ENCODE results near the gene SSR4. TPM values are rescaled to one million over a fixed set of nuclear protein-coding genes. Genes with fewer than 3 reads are reported as not detected.

The SSR4 gene
- total RNA-seq, 1 experiment from 2014 or later = 225 TPM

DNA sequence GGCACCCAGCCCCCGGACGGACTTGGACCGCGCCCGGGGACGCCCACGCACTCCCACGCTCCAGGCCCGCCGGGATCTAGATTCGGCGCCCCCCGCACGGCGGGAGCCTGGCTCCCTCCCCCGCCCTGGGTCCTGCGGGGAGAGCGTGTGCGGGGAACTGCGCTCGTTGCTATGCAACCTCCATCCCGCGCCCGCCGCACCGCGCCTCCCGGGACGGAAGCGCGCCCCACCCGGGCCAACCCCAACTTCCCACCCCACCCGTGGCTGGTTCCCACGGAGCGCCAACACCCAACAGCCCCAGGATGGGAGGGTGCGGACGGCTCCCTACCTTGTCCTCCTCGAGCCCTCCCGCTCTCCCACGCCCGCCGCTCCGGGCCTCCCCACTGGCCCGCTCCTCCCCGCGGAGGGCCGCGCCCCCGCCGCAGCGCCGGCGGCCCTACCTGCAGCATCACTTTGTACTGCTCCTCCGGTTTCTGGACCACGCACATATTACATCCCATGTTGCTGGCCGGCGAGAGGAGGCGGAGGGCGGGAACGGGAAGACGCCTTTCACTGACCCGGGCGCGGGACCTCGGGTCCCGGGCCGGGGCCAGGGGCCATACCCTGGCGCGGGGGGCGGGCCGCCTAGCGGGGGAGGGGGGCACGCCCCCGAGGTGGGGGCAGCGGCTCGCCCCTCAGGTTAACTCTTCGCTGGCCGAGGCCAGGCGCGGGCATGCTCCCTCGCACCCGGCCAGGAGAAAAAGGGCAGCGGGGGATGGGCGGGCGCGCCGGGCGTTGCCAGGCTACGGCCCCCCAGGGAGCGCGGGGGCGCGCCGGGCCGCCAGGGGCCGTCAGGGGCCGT is 35.6 kb downstream of the SSR4 start, which contains the start of gene PDZD4:
Gene PDZD4, minus strand, starts transcription at position 746 of the 841 bp plus-strand sequence. Its CDS starts 246 bp downstream, at position 500.
- no peaks in the 10 kb centered on the region for H3K9me3 ChIP-seq (replicated peaks)
- no peaks in the 10 kb centered on the region for H3K36me3 ChIP-seq
- no peak within 1 kb of the TSS for H3K27ac ChIP-seq
- H3K27me3 ChIP-seq (replicated peaks) = peaks cover 21% of the 10 kb centered on the region
- H3K4me3 ChIP-seq = no peak within 1 kb of the TSS
- H3K4me1 ChIP-seq (replicated peaks) = no peaks in the 10 kb centered on the region
- no peak for DNase-seq (ENCODE audit: low read depth in 1 of 2, low spot score in 2 of 2)

DNA sequence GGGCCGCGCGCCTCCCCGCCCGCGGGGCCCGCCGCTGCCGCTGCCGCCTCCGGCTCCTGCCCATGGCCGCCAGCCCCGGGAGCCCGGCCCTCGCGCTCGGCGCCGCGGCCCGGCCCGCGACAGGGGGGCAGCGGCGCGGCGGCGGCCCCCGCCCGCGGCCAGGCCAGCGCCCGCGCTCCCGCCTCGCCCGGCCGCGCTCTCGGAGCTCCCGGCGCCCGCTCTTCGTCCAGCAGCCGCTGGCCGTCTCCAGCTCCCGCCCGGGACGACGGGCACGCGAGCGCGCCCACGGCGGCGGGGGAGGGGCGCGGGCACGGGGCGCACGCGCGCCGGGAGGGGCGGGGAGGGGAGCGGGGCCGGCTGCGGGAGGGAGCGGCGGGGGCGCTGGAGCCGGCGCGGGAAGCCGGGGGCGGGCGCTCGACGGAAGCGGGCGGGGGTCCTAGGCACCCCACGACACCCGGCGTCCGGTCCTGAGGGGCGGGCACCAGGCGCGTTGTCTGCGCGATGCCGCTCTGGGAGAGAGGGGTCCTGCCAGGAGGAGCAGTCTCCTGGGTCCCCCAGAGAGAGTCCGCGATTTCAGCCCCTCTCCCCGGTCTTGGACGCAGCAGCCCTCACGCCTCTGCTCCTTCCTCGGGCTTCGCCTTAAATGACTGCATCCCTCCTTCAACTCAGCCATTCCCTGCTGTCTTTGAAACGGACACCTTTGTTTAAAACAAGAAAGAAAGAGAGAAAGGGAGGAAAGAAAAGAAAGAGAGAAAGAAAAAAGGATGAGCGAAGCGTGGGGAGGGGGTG is 36.4 kb downstream of the SSR4 start:
- H3K27ac ChIP-seq = no peak overlapping the region
- DNase-seq (ENCODE audit: low read depth in 1 of 2, low spot score in 2 of 2) = no peak
- H3K9me3 ChIP-seq (replicated peaks) = no peaks in the 10 kb centered on the region
- H3K4me1 ChIP-seq (replicated peaks) = no peaks in the 10 kb centered on the region
- peaks cover 21% of the 10 kb centered on the region for H3K27me3 ChIP-seq (replicated peaks)
- no peaks in the 10 kb centered on the region for H3K36me3 ChIP-seq
- no peak overlapping the region for H3K4me3 ChIP-seq

GRCh38 chrX:153831429-153832150 is 37.1 kb downstream of the SSR4 start:
- Histone ChIP-seq H3K27me3 (replicated peaks) (peaks cover 21% of the 10 kb centered on the region), H3K9me3 (replicated peaks) (no peaks in the 10 kb centered on the region), H3K36me3 (no peaks in the 10 kb centered on the region)

DNA sequence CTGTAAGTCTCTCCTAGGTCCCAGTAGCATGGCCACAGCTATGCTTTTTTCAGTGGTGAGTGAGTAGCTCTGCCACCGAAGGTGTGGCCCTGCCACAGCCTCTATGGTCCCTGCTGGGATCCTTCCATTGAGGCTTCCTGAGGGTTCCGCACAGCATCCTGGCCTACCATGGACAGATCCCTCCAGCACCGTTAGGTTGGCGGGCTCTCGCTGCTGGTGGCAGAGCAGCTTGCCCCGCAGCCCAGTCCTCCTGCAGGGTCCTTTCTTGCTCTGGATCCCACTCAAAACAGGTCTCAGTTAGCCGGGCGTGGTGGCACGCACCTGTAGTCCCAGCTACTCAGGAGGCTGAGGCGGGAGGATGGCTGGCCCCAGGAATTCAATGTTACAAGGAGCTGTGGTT is 38.3 kb downstream of the SSR4 start:
- DNase-seq (ENCODE audit: low read depth in 1 of 2, low spot score in 2 of 2) = no peak
- peaks cover 16% of the 10 kb centered on the region for H3K27me3 ChIP-seq (replicated peaks)
- H3K27ac ChIP-seq = no peak overlapping the region
- no peaks in the 10 kb centered on the region for H3K9me3 ChIP-seq (replicated peaks)
- H3K4me1 ChIP-seq (replicated peaks) = no peaks in the 10 kb centered on the region
- H3K4me3 ChIP-seq = no peak overlapping the region
- no peaks in the 10 kb centered on the region for H3K36me3 ChIP-seq

More at GRCh38 chrX:153831429-153832150, 37.1 kb downstream of the SSR4 start:
- Histone ChIP-seq H3K4me1 (replicated peaks) (no peaks in the 10 kb centered on the region), H3K27ac (no peak overlapping the region), H3K4me3 (no peak overlapping the region)
- no peak for DNase-seq (ENCODE audit: low read depth in 1 of 2, low spot score in 2 of 2)

DNA sequence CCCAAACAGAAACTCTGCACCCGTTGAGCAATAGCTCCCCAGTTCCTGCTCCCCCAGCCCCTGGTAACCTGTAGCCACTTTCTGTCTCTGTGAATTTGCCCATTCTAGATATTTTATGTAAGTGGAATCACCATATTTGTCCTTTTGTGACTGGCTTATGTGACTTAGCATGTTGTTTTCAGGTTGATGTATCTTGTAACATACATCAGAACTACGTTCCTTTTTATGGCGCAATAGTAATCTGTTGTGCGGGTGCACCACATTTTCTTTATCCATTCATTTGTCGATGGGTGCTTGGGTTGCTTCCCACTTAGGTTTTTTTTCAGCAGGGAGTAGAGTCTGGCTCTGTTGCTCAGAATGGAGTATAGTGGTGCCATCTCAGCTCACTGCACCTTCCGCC is 42.5 kb downstream of the SSR4 start:
- Histone ChIP-seq H3K9me3 (replicated peaks) (no peaks in the 10 kb centered on the region), H3K4me3 (no peak overlapping the region), H3K4me1 (replicated peaks) (no peaks in the 10 kb centered on the region), H3K27me3 (replicated peaks) (no peaks in the 10 kb centered on the region), H3K36me3 (no peaks in the 10 kb centered on the region), H3K27ac (no peak overlapping the region)
- no peak for DNase-seq (ENCODE audit: low read depth in 1 of 2, low spot score in 2 of 2)

DNA sequence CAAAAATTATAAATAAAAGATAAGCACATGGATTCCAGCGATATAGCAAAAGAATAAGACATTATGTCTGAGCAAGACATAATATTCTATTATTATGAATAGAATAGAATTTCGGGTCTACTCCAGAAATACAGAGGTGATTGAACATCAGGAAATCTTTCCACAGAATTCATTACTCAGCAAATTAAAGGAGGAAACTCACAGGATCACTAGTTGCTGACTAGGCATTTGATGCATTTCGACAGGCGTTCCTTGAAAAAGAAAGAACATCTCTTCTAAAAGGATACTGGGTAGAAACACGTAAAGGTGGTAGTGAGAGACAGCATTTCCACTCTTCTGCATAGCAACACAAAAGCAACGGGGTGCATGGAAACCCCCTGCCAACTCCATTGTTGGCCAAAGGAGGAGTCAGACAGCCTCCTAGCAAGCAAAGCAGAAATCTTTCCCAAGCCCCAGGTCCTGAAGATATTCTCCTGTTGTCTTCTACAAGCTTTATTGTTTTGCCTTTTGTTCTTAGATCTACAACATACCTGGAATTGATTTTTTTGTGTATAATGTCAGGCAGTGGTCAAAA is 50.1 kb downstream of the SSR4 start:
- no peak overlapping the region for H3K27ac ChIP-seq
- DNase-seq (ENCODE audit: low read depth in 1 of 2, low spot score in 2 of 2) = no peak
- no peak overlapping the region for H3K4me3 ChIP-seq
- no peaks in the 10 kb centered on the region for H3K9me3 ChIP-seq (replicated peaks)
- H3K36me3 ChIP-seq = no peaks in the 10 kb centered on the region
- H3K27me3 ChIP-seq (replicated peaks) = no peaks in the 10 kb centered on the region
- no peaks in the 10 kb centered on the region for H3K4me1 ChIP-seq (replicated peaks)

DNA sequence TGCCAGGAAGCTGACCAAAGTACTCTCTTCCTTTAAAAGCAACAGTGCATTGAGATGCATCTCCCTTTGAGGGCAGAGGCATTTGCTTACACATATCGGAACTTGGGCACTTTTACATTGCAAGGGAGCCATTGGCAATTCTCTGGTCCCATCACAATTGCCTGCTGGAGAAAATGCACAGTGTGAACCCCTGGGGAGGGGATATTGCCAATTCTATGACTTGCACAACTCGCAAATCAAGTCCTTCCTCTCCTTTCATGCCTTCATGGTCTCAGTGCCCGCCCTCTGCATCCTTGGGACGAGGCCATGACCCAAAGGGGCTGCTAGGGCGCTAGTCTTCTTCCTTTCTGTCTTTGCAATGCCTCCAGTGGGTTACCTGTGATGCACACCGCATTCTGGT is 50.7 kb downstream of the SSR4 start:
- Histone ChIP-seq H3K9me3 (replicated peaks) (no peaks in the 10 kb centered on the region), H3K4me1 (replicated peaks) (no peaks in the 10 kb centered on the region), H3K4me3 (no peak overlapping the region), H3K36me3 (no peaks in the 10 kb centered on the region), H3K27me3 (replicated peaks) (no peaks in the 10 kb centered on the region), H3K27ac (no peak overlapping the region)
- no peak for DNase-seq (ENCODE audit: low read depth in 1 of 2, low spot score in 2 of 2)

- Histone ChIP-seq H3K27ac (no peak overlapping the region), H3K4me1 (replicated peaks) (no peaks in the 10 kb centered on the region), H3K27me3 (replicated peaks) (no peaks in the 10 kb centered on the region), H3K36me3 (no peaks in the 10 kb centered on the region), H3K4me3 (no peak overlapping the region), H3K9me3 (replicated peaks) (no peaks in the 10 kb centered on the region)
- no peak for DNase-seq (ENCODE audit: low read depth in 1 of 2, low spot score in 2 of 2)
These were observed 51.4 kb downstream of the SSR4 start for GRCh38 chrX:153845842-153846241.

Other genes starting within 250 kb of the SSR4 start
- gene CCNQ, start 195.5 kb upstream of the SSR4 start, total RNA-seq (2014; rRNA removed; shearing (Covaris generic)) = 39.9 and 49.3 TPM in 2 replicates
- 0.08 TPM in 1 of 2 replicates, not detected in the other for gene DUSP9, start 147.5 kb upstream of the SSR4 start, total RNA-seq (2014; rRNA removed; shearing (Covaris generic))
- gene PNCK, start 120.9 kb upstream of the SSR4 start, total RNA-seq (2014; rRNA removed; shearing (Covaris generic)) = not detected in 2 replicates
- 0.66 and 2.7 TPM in 2 replicates for gene SLC6A8, start 106.7 kb upstream of the SSR4 start, total RNA-seq (2014; rRNA removed; shearing (Covaris generic))
- 188 and 249 TPM in 2 replicates for gene BCAP31, start 70.3 kb upstream of the SSR4 start, total RNA-seq (2014; rRNA removed; shearing (Covaris generic))
- gene ABCD1, start 69.8 kb upstream of the SSR4 start, total RNA-seq (2014; rRNA removed; shearing (Covaris generic)) = 9.9 and 10.3 TPM in 2 replicates
- 0.03 and 1.3 TPM in 2 replicates for gene PLXNB3, start 30.4 kb upstream of the SSR4 start, total RNA-seq (2014; rRNA removed; shearing (Covaris generic))
- not detected in 2 replicates for gene SRPK3, start 13.6 kb upstream of the SSR4 start, total RNA-seq (2014; rRNA removed; shearing (Covaris generic))
- gene IDH3G, start 293 bp upstream of the SSR4 start, total RNA-seq (2014; rRNA removed; shearing (Covaris generic)) = 51.0 and 80.1 TPM in 2 replicates
- 0.09 and 0.79 TPM in 2 replicates for gene PDZD4, start 35.9 kb downstream of the SSR4 start, total RNA-seq (2014; rRNA removed; shearing (Covaris generic))
- gene L1CAM, start 91.5 kb downstream of the SSR4 start, total RNA-seq (2014; rRNA removed; shearing (Covaris generic)) = 0.05 TPM in 1 of 2 replicates, not detected in the other
- not detected in 2 replicates for gene AVPR2, start 110.0 kb downstream of the SSR4 start, total RNA-seq (2014; rRNA removed; shearing (Covaris generic))
- gene ARHGAP4, start 131.6 kb downstream of the SSR4 start, total RNA-seq (2014; rRNA removed; shearing (Covaris generic)) = 0.63 TPM in 1 of 2 replicates, not detected in the other
- 119 and 155 TPM in 2 replicates for gene NAA10, start 140.4 kb downstream of the SSR4 start, total RNA-seq (2014; rRNA removed; shearing (Covaris generic))
- 0.11 TPM in 1 of 2 replicates, not detected in the other for gene RENBP, start 150.0 kb downstream of the SSR4 start, total RNA-seq (2014; rRNA removed; shearing (Covaris generic))
- 24.6 and 42.8 TPM in 2 replicates for gene HCFC1, start 177.2 kb downstream of the SSR4 start, total RNA-seq (2014; rRNA removed; shearing (Covaris generic))
- 1.1 TPM in 1 of 2 replicates, not detected in the other for gene TMEM187, start 178.1 kb downstream of the SSR4 start, total RNA-seq (2014; rRNA removed; shearing (Covaris generic))
- gene IRAK1, start 225.2 kb downstream of the SSR4 start, total RNA-seq (2014; rRNA removed; shearing (Covaris generic)) = 70.7 and 81.3 TPM in 2 replicates

All from SJSA1 (cell line).